SH-SY5Y (cell line): Measurements from ENCODE around the gene PPP2CA.

Experiments used
- GATA2 ChIP-seq: IDR thresholded peaks from 2 replicates; pipeline ENCODE4 v1.6.1; 2011; ENCODE audit warnings: mild to moderate bottlenecking, low read depth, low read length
- GATA3 ChIP-seq: IDR thresholded peaks from 2 replicates; pipeline ENCODE4 v1.6.1; 2011; ENCODE audit warnings: low read depth, mild to moderate bottlenecking, low read length, moderate library complexity

The PPP2CA gene

GRCh38 chr5:134224888-134225779, 739 bp downstream of the PPP2CA start:
- no peak for TF ChIP-seq GATA3
- no peak for TF ChIP-seq GATA2

- TF ChIP-seq GATA3 = no peak
- TF ChIP-seq GATA2 = no peak
Observed at GRCh38 chr5:134223406-134224248, 2.2 kb downstream of the PPP2CA start.

- TF ChIP-seq GATA2 (no peak), GATA3 (no peak)
Observed at GRCh38 chr5:134215757-134216156, 10.1 kb downstream of the PPP2CA start.

GRCh38 chr5:134209477-134210245, 16.2 kb downstream of the PPP2CA start:
- TF ChIP-seq GATA2 = no peak
- TF ChIP-seq GATA3 = no peak

- TF ChIP-seq GATA2 = no peak
- TF ChIP-seq GATA3 = no peak
Observed at GRCh38 chr5:134207696-134208095, 18.2 kb downstream of the PPP2CA start.

- no peak for TF ChIP-seq GATA3
- TF ChIP-seq GATA2 = no peak
Observed at GRCh38 chr5:134206627-134207160, 19.2 kb downstream of the PPP2CA start.

GRCh38 chr5:134204575-134204974, 21.3 kb downstream of the PPP2CA start:
- TF ChIP-seq GATA2 (no peak), GATA3 (no peak)

GRCh38 chr5:134203630-134204029, 22.2 kb downstream of the PPP2CA start:
- TF ChIP-seq GATA2 = no peak
- no peak for TF ChIP-seq GATA3

GRCh38 chr5:134195666-134196065, 30.2 kb downstream of the PPP2CA start:
- TF ChIP-seq GATA2 = no peak
- no peak for TF ChIP-seq GATA3

- TF ChIP-seq GATA2 (no peak), GATA3 (no peak)
Observed at GRCh38 chr5:134189031-134189430, 36.8 kb downstream of the PPP2CA start.

- TF ChIP-seq GATA2 = no peak
- no peak for TF ChIP-seq GATA3
Observed at GRCh38 chr5:134188092-134188491, 37.8 kb downstream of the PPP2CA start.

- TF ChIP-seq GATA2 (no peak), GATA3 (no peak)
Observed at GRCh38 chr5:134184155-134185135, 41.4 kb downstream of the PPP2CA start.
